ENCODE measurements around the gene LTB.

Gene LTB

GRCh38 chr6:31569861-31570536, 12.2 kb downstream of the LTB start:
- TF ChIP-seq CTCF (IDR thresholded peaks at IDR 0.05; ENCODE audit: low read length, missing control alignments): no peak
- no peak for DNase-seq (ENCODE audit: low read depth)
- H3K4me3 ChIP-seq (replicated peaks; ENCODE audit: low read depth, low read length): no peak overlapping the region

DNA sequence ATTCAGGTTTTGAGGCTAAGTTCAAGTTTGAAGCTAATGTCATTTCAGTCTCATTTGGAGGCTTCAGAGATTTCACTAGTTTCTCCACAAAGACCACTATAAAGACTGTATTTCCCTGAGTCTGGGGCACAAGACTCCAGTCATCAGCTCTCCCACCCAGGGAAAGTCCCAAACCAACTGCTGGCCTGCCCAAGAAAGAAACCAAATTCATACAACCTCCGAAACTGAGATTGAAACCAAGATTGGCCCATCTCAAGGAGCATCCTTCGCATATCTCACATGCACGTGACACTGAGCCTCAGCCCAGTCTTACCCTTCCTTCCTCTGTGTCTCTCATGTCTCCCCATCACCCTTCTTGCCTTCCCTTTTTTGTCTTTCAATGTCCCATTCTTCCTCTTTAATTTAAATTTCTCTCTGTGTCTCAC, 13.7 kb downstream of the LTB start:
- DNase-seq (ENCODE audit: low read depth): no peak
- no peak for TF ChIP-seq CTCF (IDR thresholded peaks at IDR 0.05; ENCODE audit: low read length, missing control alignments)
- no peak overlapping the region for H3K4me3 ChIP-seq (replicated peaks; ENCODE audit: low read depth, low read length)

DNA sequence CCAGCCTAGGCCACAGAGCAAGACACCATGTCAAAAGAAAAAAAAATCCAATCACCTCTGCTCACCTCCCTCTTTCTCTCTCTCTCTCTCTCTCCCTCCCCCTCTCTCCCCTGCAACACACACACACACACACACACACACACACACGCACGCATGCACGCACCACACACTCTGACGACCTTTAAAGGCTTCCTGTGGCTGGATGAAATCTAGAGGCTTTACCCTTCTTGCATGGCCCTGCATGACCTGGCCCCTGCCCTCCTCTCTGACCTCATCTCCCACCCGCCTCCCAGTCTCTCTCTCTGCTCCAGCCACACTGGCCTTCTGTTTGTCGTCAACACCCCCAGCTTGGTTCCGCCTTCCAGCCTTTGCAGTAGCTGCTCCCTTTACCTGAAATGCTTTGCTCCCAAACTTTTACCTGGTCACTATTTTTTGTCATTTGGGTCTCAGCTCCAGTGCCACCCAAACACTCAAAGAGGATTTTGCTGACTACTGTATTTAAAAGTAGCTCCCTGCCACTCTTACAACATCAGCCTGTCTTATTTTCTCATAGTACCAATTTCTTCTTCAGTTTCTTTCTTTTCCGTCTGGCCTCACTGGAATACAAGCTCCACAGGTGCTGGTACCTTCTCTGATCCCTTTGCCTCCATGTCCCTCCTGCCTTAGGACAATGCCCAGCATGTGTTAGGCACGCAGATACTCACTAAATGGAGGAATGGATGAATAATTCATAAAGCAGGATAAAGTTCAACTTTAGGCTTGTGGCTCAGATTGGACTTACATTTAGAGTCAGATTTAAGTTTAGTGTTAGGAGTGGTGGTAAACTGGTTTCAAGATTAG, 14.5 kb downstream of the LTB start:
- no peak for TF ChIP-seq CTCF (IDR thresholded peaks at IDR 0.05; ENCODE audit: low read length, missing control alignments)
- DNase-seq (ENCODE audit: low read depth): no peak
- H3K4me3 ChIP-seq (replicated peaks; ENCODE audit: low read depth, low read length): no peak overlapping the region

DNA sequence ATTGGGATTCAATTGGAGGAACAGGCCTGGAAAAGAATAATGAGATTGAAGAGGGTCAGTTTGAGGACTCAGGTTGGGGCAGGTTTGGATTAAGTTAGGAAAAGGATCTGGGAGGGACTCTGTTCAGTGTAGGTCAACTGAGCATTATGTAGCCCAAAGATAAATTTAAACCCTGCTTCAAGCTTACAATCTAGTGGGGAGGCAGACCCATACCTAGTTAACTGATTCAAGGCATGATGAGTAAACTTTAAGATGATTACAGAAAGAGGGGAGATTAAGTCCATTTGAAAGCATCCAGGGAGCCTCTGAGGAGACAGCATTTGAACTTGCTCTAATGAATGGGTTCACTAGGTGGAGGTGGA, 21.5 kb downstream of the LTB start:
- no peak for TF ChIP-seq CTCF (IDR thresholded peaks at IDR 0.05; ENCODE audit: low read length, missing control alignments)
- H3K4me3 ChIP-seq (replicated peaks; ENCODE audit: low read depth, low read length): no peak overlapping the region
- DNase-seq (ENCODE audit: low read depth): no peak

GRCh38 chr6:31559958-31560696, 22.1 kb downstream of the LTB start:
- peak; percentile 77 for DNase-seq (ENCODE audit: low read depth)
- TF ChIP-seq CTCF (IDR thresholded peaks at IDR 0.05; ENCODE audit: low read length, missing control alignments): no peak
- no peak overlapping the region for H3K4me3 ChIP-seq (replicated peaks; ENCODE audit: low read depth, low read length)

GRCh38 chr6:31559606-31559957, 22.6 kb downstream of the LTB start:
- DNase-seq (ENCODE audit: low read depth): no peak
- TF ChIP-seq CTCF (IDR thresholded peaks at IDR 0.05; ENCODE audit: low read length, missing control alignments): no peak
- H3K4me3 ChIP-seq (replicated peaks; ENCODE audit: low read depth, low read length): no peak overlapping the region

Data from fibroblast of pulmonary artery (primary cell).